ENCODE data around the gene UBE4B. TPM values are rescaled to one million over a fixed set of nuclear protein-coding genes. Genes with fewer than 3 reads are reported as not detected.

The UBE4B gene
- total and polyA plus RNA-seq, 9 of the 15 experiments (the other 6 are each of a cell fraction or from before 2014, with no cell fraction given) = 11.7 to 73.7 (median 40.1) TPM

- TF ChIP-seq USF1 (CRISPR knock-in tag; IDR thresholded peaks at IDR 0.05) (no peak), POLR3A (IDR thresholded peaks at IDR 0.05; ENCODE audit: borderline replicate concordance, extremely low read depth, insufficient read depth, insufficient read length) (no peak), ZFP30 (CRISPR knock-in tag; IDR thresholded peaks at IDR 0.05; ENCODE audit: borderline replicate concordance) (no peak), RBM39 (optimal IDR thresholded peaks at IDR 0.05; ENCODE audit: low read depth, low read length) (no peak), ZNF707 (CRISPR knock-in tag; conservative IDR thresholded peaks at IDR 0.05) (no peak), ZBTB8A (IDR thresholded peaks at IDR 0.05; ENCODE audit: partially characterized antibody) (no peak), EP400 (IDR thresholded peaks at IDR 0.05) (no peak), FOS (IDR thresholded peaks at IDR 0.05; ENCODE audit: extremely low read depth, insufficient read length) (no peak)
- TF ChIP-seq, protein P1, sequence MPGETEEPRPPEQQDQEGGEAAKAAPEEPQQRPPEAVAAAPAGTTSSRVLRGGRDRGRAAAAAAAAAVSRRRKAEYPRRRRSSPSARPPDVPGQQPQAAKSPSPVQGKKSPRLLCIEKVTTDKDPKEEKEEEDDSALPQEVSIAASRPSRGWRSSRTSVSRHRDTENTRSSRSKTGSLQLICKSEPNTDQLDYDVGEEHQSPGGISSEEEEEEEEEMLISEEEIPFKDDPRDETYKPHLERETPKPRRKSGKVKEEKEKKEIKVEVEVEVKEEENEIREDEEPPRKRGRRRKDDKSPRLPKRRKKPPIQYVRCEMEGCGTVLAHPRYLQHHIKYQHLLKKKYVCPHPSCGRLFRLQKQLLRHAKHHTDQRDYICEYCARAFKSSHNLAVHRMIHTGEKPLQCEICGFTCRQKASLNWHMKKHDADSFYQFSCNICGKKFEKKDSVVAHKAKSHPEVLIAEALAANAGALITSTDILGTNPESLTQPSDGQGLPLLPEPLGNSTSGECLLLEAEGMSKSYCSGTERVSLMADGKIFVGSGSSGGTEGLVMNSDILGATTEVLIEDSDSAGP (CRISPR knock-in tag; IDR thresholded peaks at IDR 0.05) = no peak
- TF ChIP-seq, protein P2, sequence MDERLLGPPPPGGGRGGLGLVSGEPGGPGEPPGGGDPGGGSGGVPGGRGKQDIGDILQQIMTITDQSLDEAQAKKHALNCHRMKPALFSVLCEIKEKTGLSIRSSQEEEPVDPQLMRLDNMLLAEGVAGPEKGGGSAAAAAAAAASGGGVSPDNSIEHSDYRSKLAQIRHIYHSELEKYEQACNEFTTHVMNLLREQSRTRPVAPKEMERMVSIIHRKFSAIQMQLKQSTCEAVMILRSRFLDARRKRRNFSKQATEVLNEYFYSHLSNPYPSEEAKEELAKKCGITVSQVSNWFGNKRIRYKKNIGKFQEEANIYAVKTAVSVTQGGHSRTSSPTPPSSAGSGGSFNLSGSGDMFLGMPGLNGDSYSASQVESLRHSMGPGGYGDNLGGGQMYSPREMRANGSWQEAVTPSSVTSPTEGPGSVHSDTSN (CRISPR knock-in tag; IDR thresholded peaks at IDR 0.05; ENCODE audit: low read depth) = no peak
- TF ChIP-seq, protein P2 (tag; conservative IDR thresholded peaks at IDR 0.05; ENCODE audit: low read depth) = no peak
These were observed 164.2 kb downstream of the UBE4B start (continued) for GRCh38 chr1:10196976-10197375.

All from K562 (cell line).